Measurements from ENCODE around the gene NDUFS4.
"Not testable (repeated sequence)": the region's sequence is repeated elsewhere in the genome, so short reads cannot be mapped to it uniquely, and the experiment has no call there.

Gene NDUFS4

GRCh38 chr5:53660573-53660972 lies 100.1 kb downstream of the NDUFS4 start:
- DNase-seq (ENCODE audit: low read depth in 2 of 2): not testable (repeated sequence)

- not testable (repeated sequence) for DNase-seq (ENCODE audit: low read depth in 2 of 2)
Measured at GRCh38 chr5:53665313-53665712, 104.9 kb downstream of the NDUFS4 start.

GRCh38 chr5:53667621-53668020 lies 107.2 kb downstream of the NDUFS4 start:
- no peak for DNase-seq (ENCODE audit: low read depth in 2 of 2)

DNA sequence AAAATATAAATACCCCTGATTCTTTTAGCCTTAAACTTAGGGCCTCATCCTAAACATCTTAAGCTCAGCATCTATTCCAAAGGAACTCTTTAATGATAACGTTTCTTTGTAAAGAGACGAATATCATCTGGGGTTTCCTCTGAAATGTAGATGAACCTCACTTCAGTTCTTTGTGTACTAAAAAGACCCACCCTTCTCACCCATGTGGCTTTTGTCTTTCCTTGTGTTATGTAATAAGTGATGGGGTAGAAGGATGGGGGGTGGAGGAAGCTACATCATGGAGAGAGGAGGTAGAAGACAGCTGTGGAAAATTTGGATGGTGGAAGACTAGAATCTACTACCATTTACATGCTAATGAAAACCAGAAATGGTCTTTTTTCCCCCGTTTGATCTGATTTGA lies 111.0 kb downstream of the NDUFS4 start:
- DNase-seq (ENCODE audit: low read depth in 2 of 2): no peak

DNA sequence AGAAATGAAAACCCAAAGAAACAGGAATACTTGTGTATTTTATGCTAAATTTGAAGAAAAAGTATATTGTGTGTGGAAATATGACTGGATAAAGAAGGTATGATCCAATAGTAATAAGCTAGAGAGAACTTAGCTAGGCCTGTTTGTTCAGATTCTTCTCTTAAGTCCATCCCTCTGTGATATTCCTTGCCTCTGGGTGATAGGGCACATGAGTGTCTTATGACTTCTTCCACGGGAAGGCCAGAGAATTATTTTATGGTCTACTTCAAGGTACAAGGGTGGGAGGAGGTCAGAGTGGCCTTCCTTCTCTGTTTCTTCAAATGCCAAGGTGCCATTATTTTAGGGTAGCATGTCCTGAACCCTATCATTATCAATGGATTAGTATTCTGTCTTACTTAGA lies 113.7 kb downstream of the NDUFS4 start:
- DNase-seq (ENCODE audit: low read depth in 2 of 2): no peak

GRCh38 chr5:53677632-53678031 lies 117.2 kb downstream of the NDUFS4 start:
- DNase-seq (ENCODE audit: low read depth in 2 of 2): no peak

- no peak for DNase-seq (ENCODE audit: low read depth in 2 of 2)
Measured at GRCh38 chr5:53678981-53679660, 118.7 kb downstream of the NDUFS4 start.

DNA sequence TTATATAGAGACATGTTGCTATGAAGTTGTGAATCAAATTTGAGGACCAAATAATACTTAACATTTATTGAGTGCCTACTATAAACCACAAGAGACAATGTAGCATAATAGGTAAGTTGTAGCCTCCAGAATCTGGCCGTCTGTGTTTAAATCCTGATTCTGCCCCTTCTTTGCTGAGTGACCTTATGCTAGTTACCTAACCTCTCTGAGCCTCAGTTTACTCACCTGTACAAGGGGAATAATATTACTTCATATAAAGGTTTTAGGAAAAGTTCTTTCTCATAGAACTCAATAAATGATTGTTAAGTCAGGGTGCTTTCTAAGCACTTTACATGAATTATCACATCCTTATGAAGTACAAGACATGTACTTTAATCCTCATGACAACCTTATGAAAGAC lies 120.6 kb downstream of the NDUFS4 start:
- DNase-seq (ENCODE audit: low read depth in 2 of 2): no peak

GRCh38 chr5:53691014-53691413 lies 130.6 kb downstream of the NDUFS4 start:
- DNase-seq (ENCODE audit: low read depth in 2 of 2): no peak

- no peak for DNase-seq (ENCODE audit: low read depth in 2 of 2)
Measured at GRCh38 chr5:53694520-53695022, 134.1 kb downstream of the NDUFS4 start.

DNA sequence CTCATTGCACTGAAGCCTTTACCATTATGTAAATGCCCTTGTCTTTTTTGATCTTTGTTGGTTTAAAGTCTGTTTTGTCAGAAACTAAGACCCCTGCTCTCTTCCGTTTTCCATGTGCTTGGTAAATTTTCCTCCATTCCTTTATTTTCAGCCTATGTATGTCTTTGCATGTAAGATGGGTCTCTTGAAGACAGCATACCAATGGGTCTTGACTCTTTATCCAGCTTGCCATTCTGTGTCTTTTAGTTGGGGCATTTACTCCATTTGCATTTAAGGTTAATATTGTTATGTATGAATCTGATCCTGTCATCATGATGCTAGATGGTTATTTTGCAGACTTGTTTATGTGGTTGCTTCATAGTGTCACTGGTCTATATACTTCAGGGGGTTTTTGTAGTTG lies 150.0 kb downstream of the NDUFS4 start:
- DNase-seq (ENCODE audit: low read depth in 2 of 2): not testable (repeated sequence)

DNA sequence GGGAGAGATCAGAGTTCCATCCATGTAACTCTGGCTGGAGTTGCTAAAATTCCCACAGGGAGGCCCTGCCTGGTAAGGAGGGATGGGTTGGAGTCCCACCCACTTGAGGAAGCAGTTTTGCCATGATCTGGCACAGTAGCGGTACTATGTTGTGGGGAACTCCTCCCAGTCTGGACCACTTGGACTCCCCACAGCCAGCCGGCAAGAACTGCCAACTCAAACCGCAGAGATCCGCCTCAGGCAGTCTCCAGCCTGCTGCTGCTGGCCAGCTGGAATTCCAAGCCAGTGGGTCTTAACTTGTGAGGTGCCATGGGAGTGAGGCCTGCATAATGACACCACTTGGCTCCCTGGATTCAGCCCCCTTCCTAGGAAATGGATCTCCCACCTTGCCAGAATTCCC lies 151.9 kb downstream of the NDUFS4 start:
- no peak for DNase-seq (ENCODE audit: low read depth in 2 of 2)

- DNase-seq (ENCODE audit: low read depth in 2 of 2): no peak
Measured at GRCh38 chr5:53713978-53714666, 153.7 kb downstream of the NDUFS4 start.

DNA sequence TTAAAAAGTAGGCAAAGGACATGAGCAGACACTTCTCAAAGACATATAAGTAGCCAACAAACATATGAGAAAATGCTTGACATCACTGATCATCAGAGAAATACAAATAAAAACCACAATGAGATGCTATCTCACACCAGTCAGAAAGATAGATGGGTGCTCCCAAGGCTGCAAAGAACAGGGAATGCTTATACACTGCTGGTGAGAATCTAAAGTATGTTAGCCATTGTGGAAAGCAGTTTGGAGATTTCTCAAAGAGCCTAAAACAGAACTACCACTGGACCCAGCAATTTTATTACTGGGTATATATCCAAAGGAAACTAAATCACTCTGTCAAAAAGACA lies 154.2 kb downstream of the NDUFS4 start:
- DNase-seq (ENCODE audit: low read depth in 2 of 2): no peak

- DNase-seq (ENCODE audit: low read depth in 2 of 2): no peak
Measured at GRCh38 chr5:53726121-53726520, 165.7 kb downstream of the NDUFS4 start.

GRCh38 chr5:53730943-53731342 lies 170.5 kb downstream of the NDUFS4 start:
- DNase-seq (ENCODE audit: low read depth in 2 of 2): no peak

Data from stimulated activated CD4-positive, alpha-beta T cell treated with anti-CD3 and anti-CD28 coated beads, Interleukin-15, amount 100 ng/mL, for 48 hours (primary cell).